ENCODE measurements around the gene ADH5. TPM values are rescaled to one million over a fixed set of nuclear protein-coding genes. Genes with fewer than 3 reads are reported as not detected.

ADH5 gene
- total and polyA plus RNA-seq, 2 of the 8 experiments (the other 6 are each of a cell fraction or from before 2014, with no cell fraction given) = 223 to 327 TPM

GRCh38 chr4:99021386-99021785 is 67.2 kb downstream of the ADH5 start:
- Histone ChIP-seq H4K20me1 (replicated peaks in 1 of 2; ENCODE audit: control insufficient read depth in 1 of 2, insufficient read depth in 2 of 2, low read length in 2 of 2) (peaks cover 5 to 17% of the 10 kb centered on the region in 2 experiments), H2AK5ac (ENCODE audit: low read depth, low read length) (no peak overlapping the region), H3K9ac (replicated peaks in 1 of 4; ENCODE audit: extremely low read depth in 1 of 4, low read depth in 3 of 4, low read length in 3 of 4) (no peak overlapping the region), H3K27me3 (replicated peaks in 1 of 4; ENCODE audit: control insufficient read depth in 3 of 4, extremely low read depth in 1 of 4, insufficient read depth in 3 of 4, low read length in 3 of 4) (no peaks in the 10 kb centered on the region), H3K23me2 (ENCODE audit: low read depth, low read length) (no peaks in the 10 kb centered on the region), H3K4ac (replicated peaks; ENCODE audit: insufficient read length, low read depth, low read length) (no peak overlapping the region), H2AFZ (ENCODE audit: low read length) (no peak overlapping the region), H2BK15ac (ENCODE audit: low read length) (no peak overlapping the region), H2BK12ac (ENCODE audit: low read depth, low read length) (no peak overlapping the region), H4K5ac (ENCODE audit: insufficient read length, low read depth, low read length) (no peak overlapping the region), H3K9me3 (ENCODE audit: insufficient read depth in 2 of 2, low read depth in 1 of 2, low read length in 1 of 2) (no peaks in the 10 kb centered on the region), H3K14ac (ENCODE audit: insufficient read length) (no peak overlapping the region), H3K79me1 (ENCODE audit: low read depth, low read length) (peaks cover 10% of the 10 kb centered on the region), H3K4me2 (ENCODE audit: insufficient read depth in 1 of 2, low read depth in 2 of 2, low read length in 2 of 2) (no peak overlapping the region), H3K56ac (replicated peaks; ENCODE audit: insufficient read length, low read depth, low read length) (no peak overlapping the region), H3K4me3 (ENCODE audit: extremely low read depth in 1 of 4, insufficient read depth in 2 of 4, low read depth in 3 of 4, low read length in 4 of 4) (no peak overlapping the region), H2BK5ac (ENCODE audit: low read depth, low read length) (no peak overlapping the region), H3K79me2 (ENCODE audit: control insufficient read depth in 1 of 2, insufficient read depth in 2 of 2, low read length in 2 of 2) (peaks cover 24 to 100% of the 10 kb centered on the region in 2 experiments), H3K36me3 (ENCODE audit: control insufficient read depth in 2 of 4, insufficient read depth in 4 of 4, low read length in 3 of 4) (peaks cover 0 to 7% (median 0%) of the 10 kb centered on the region in 4 experiments; a peak in 2 of 8 replicates), H3K4me1 (replicated peaks in 1 of 4; ENCODE audit: control insufficient read depth in 3 of 4, insufficient read depth in 4 of 4, low read length in 3 of 4) (peaks cover 0 to 15% (median 8%) of the 10 kb centered on the region in 4 experiments), H2BK20ac (ENCODE audit: low read length) (no peak overlapping the region), H3K27ac (ENCODE audit: low read depth, low read length) (no peak overlapping the region), H4K8ac (ENCODE audit: extremely low read depth, insufficient read depth, low read length) (no peak overlapping the region), H3K23ac (ENCODE audit: insufficient read length) (no peak overlapping the region), H2BK120ac (replicated peaks; ENCODE audit: low read depth, low read length) (no peak overlapping the region), H3K18ac (ENCODE audit: extremely low read depth, low read length) (no peak overlapping the region), H4K91ac (replicated peaks; ENCODE audit: insufficient read length, low read length) (no peak overlapping the region)
- DNase-seq (ENCODE audit: low read depth in 1 of 2, low spot score in 2 of 2) (no peak), FAIRE-seq (no peak)
- ChIA-PET POLR2A (ENCODE audit: partially characterized antibody) (no interaction called here), CTCF (ENCODE audit: partially characterized antibody) (no interaction called here)
- 92% methylated on average over 5 of the region's 5 CpGs; no CpG with 5 or more reads in 1 of the 2 experiments for WGBS, 2 experiments (ENCODE audit: extremely low coverage in 1 of 2, insufficient coverage in 1 of 2, insufficient read length in 1 of 2, insufficient replicate concordance in 2 of 2, low coverage in 1 of 2, low lambda C conversion rate in 2 of 2, missing lambda C conversion rate in 1 of 2)
- TF ChIP-seq HDAC6 (IDR thresholded peaks at IDR 0.05; ENCODE audit: low read depth, low read length) (no peak), RXRA (IDR thresholded peaks at IDR 0.05; ENCODE audit: insufficient read depth, low read depth, low read length) (no peak), KDM1A (IDR thresholded peaks at IDR 0.05; ENCODE audit: borderline replicate concordance, low read length) (no peak), PHF8 (conservative IDR thresholded peaks at IDR 0.05; ENCODE audit: low read depth, low read length) (no peak), GABPA (IDR thresholded peaks at IDR 0.05; ENCODE audit: borderline replicate concordance, insufficient read depth, low read length) (no peak), NRF1 (IDR thresholded peaks at IDR 0.05; ENCODE audit: low read depth, low read length) (no peak), CTCF (IDR thresholded peaks at IDR 0.05; ENCODE audit: control extremely low read depth in 1 of 3, insufficient read depth in 1 of 3, low read depth in 1 of 3, low read length in 3 of 3) (no peak), EGR1 (IDR thresholded peaks at IDR 0.05; ENCODE audit: borderline replicate concordance, low read depth, low read length) (no peak), TEAD4 (IDR thresholded peaks at IDR 0.05; ENCODE audit: low read depth, low read length) (no peak), USF2 (IDR thresholded peaks at IDR 0.05; ENCODE audit: low read length) (no peak), FOSL1 (IDR thresholded peaks at IDR 0.05; ENCODE audit: insufficient read depth, low read depth, low read length) (no peak)
